ENCODE measurements around the gene WDR43.

- TF ChIP-seq CTCF (IDR thresholded peaks at IDR 0.05; ENCODE audit: poor library complexity) (no peak), EZH2 (IDR thresholded peaks at IDR 0.05; ENCODE audit: borderline replicate concordance) (no peak)
These were observed 53.7 kb downstream of the WDR43 start for GRCh38 chr2:28948160-28948559.

Data from hepatocyte (in vitro differentiated cells).